DND-41 (cell line): ENCODE data around the gene CACNA2D4.

Source experiments
- EZH2 ChIP-seq: IDR thresholded peaks from 3 replicates; pipeline ENCODE4 v1.6.1; 2012; ENCODE audit warnings: borderline replicate concordance, low read depth, mild to moderate bottlenecking, moderate library complexity, low read length, inconsistent platforms; ENCODE audit not compliant: severe bottlenecking
- TF ChIP-seq, protein P1 (sequence below): IDR thresholded peaks from 2 replicates; pipeline ENCODE4 v1.5.1; 2012; ENCODE audit warnings: borderline replicate concordance, low read length, moderate library complexity, mild to moderate bottlenecking; ENCODE audit not compliant: poor library complexity, severe bottlenecking; ENCODE audit errors: extremely low read depth

DNA sequence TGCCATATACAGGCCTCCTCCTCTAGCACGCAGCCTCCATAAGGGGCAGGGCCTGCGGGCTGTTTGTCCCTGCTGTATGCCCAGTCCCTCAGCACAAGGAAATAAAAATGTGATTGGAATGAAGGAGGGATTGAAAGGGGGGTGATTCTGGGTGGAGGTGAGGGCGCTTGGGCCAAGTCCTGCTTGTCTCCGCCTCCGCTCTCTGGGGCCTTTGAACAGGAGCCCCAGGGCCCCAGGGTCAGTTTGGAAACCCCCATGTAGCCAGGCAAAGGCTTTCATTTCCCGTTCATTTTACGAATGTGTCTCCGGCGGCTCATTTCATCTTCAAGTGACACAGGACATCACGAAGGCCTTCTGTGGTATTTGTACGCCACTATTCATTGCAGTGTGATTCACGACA lies 4.5 kb upstream of the CACNA2D4 start:
- no peak for TF ChIP-seq EZH2
- TF ChIP-seq, protein P1, sequence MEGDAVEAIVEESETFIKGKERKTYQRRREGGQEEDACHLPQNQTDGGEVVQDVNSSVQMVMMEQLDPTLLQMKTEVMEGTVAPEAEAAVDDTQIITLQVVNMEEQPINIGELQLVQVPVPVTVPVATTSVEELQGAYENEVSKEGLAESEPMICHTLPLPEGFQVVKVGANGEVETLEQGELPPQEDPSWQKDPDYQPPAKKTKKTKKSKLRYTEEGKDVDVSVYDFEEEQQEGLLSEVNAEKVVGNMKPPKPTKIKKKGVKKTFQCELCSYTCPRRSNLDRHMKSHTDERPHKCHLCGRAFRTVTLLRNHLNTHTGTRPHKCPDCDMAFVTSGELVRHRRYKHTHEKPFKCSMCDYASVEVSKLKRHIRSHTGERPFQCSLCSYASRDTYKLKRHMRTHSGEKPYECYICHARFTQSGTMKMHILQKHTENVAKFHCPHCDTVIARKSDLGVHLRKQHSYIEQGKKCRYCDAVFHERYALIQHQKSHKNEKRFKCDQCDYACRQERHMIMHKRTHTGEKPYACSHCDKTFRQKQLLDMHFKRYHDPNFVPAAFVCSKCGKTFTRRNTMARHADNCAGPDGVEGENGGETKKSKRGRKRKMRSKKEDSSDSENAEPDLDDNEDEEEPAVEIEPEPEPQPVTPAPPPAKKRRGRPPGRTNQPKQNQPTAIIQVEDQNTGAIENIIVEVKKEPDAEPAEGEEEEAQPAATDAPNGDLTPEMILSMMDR: no peak
